ENCODE data around the gene FAM151A.

- no peak for TF ChIP-seq CTCF (IDR thresholded peaks at IDR 0.05; ENCODE audit: poor library complexity)
- TF ChIP-seq EZH2phosphoT487 (IDR thresholded peaks at IDR 0.05; ENCODE audit: low read depth, severe bottlenecking, unreplicated experiment): no peak
- no peak for TF ChIP-seq EZH2 (IDR thresholded peaks at IDR 0.05; ENCODE audit: borderline replicate concordance)
These were observed 58.8 kb downstream of the FAM151A start for GRCh38 chr1:54564312-54565112.
